Activated naive CD4-positive, alpha-beta T cell treated with anti-CD3 and anti-CD28 coated beads, Interleukin-2, amount 10 ng/mL, durations not matched to agents 7 days and 5 days (primary cell): ENCODE results near the gene CERS6.

Experiments used
- CTCF ChIA-PET: fragments of 350-600 bp; sonication (Branson Sonifier 250); formaldehyde crosslinking; loops from one replicate; lab custom pipeline; 2021; ENCODE audit warnings: antibody characterized with exemption; lab: Charles Lee
- DNase-seq: peaks from one replicate; pipeline ENCODE4 v3.0.0-alpha.2; 2020
- H3K27ac Mint-ChIP-seq: one replicate; pipeline ENCODE4 v1.8.0; 2021; ENCODE audit warnings: mild to moderate bottlenecking, moderate library complexity, mixed read lengths
- H3K27me3 Mint-ChIP-seq: one replicate; pipeline ENCODE4 v1.8.0; 2021; ENCODE audit warnings: mild to moderate bottlenecking, mixed read lengths
- H3K36me3 Mint-ChIP-seq: one replicate; pipeline ENCODE4 v1.8.0; 2021; ENCODE audit warnings: mixed read lengths
- H3K4me1 Mint-ChIP-seq: one replicate; pipeline ENCODE4 v1.8.0; 2021; ENCODE audit warnings: mixed read lengths
- H3K4me3 Mint-ChIP-seq: one replicate; pipeline ENCODE4 v1.8.0; 2021; ENCODE audit warnings: mild to moderate bottlenecking, moderate library complexity, mixed read lengths
- H3K9me3 Mint-ChIP-seq: one replicate; pipeline ENCODE4 v1.8.0; 2021; ENCODE audit warnings: mixed read lengths

CERS6 gene

GRCh38 chr2:168599738-168600137, 143.7 kb downstream of the CERS6 start:
- peaks cover 12% of the 10 kb centered on the region for H3K4me1 Mint-ChIP-seq
- H3K4me3 Mint-ChIP-seq, result no peak overlapping the region
- CTCF ChIA-PET, result no interaction called here
- no peaks in the 10 kb centered on the region for H3K27me3 Mint-ChIP-seq
- H3K9me3 Mint-ChIP-seq, result peaks cover 9% of the 10 kb centered on the region
- DNase-seq, result no peak
- peaks cover 7% of the 10 kb centered on the region for H3K36me3 Mint-ChIP-seq
- H3K27ac Mint-ChIP-seq, result no peak overlapping the region

- Mint-ChIP-seq H3K9me3 (peaks cover 15% of the 10 kb centered on the region), H3K36me3 (peaks cover 12% of the 10 kb centered on the region), H3K27me3 (no peaks in the 10 kb centered on the region), H3K27ac (no peak overlapping the region), H3K4me1 (peaks cover 2% of the 10 kb centered on the region), H3K4me3 (no peak overlapping the region)
- no peak for DNase-seq
- CTCF ChIA-PET, result no interaction called here
Measured at GRCh38 chr2:168600949-168601348, 144.9 kb downstream of the CERS6 start.

GRCh38 chr2:168601741-168602140, 145.7 kb downstream of the CERS6 start:
- no peak for DNase-seq
- CTCF ChIA-PET, result interaction anchor here (0.6 kb wide), 1 partner anchor 25 kb away, joined by 3 read pairs; no protein-coding TSS in a partner anchor
- H3K4me1 Mint-ChIP-seq, result no peaks in the 10 kb centered on the region
- no peaks in the 10 kb centered on the region for H3K27me3 Mint-ChIP-seq
- peaks cover 21% of the 10 kb centered on the region for H3K9me3 Mint-ChIP-seq
- no peak overlapping the region for H3K4me3 Mint-ChIP-seq
- H3K36me3 Mint-ChIP-seq, result peaks cover 20% of the 10 kb centered on the region
- no peak overlapping the region for H3K27ac Mint-ChIP-seq

- Mint-ChIP-seq H3K4me1 (no peaks in the 10 kb centered on the region), H3K27me3 (no peaks in the 10 kb centered on the region), H3K4me3 (no peak overlapping the region), H3K36me3 (peaks cover 20% of the 10 kb centered on the region), H3K27ac (no peak overlapping the region), H3K9me3 (peaks cover 22% of the 10 kb centered on the region)
- DNase-seq, result no peak
- CTCF ChIA-PET, result interaction anchor here (0.5 to 0.6 kb wide), 2 partner anchors 25 to 886 kb away, joined by 3 to 4 read pairs; no protein-coding TSS in a partner anchor
Measured at GRCh38 chr2:168602379-168602778, 146.3 kb downstream of the CERS6 start.

GRCh38 chr2:168602846-168603401, 146.9 kb downstream of the CERS6 start:
- CTCF ChIA-PET, result interaction anchor here (0.5 kb wide), 1 partner anchor 886 kb away, joined by 4 read pairs; no protein-coding TSS in a partner anchor
- Mint-ChIP-seq H3K4me1 (no peaks in the 10 kb centered on the region), H3K9me3 (peaks cover 22% of the 10 kb centered on the region), H3K36me3 (peaks cover 20% of the 10 kb centered on the region), H3K27ac (no peak overlapping the region), H3K27me3 (no peaks in the 10 kb centered on the region), H3K4me3 (no peak overlapping the region)
- no peak for DNase-seq

- Mint-ChIP-seq H3K4me3 (no peak overlapping the region), H3K27me3 (no peaks in the 10 kb centered on the region), H3K27ac (no peak overlapping the region), H3K4me1 (no peaks in the 10 kb centered on the region), H3K36me3 (peaks cover 20% of the 10 kb centered on the region), H3K9me3 (peaks cover 22% of the 10 kb centered on the region)
- DNase-seq, result no peak
- CTCF ChIA-PET, result no interaction called here
Measured at GRCh38 chr2:168603439-168603961, 147.4 kb downstream of the CERS6 start.

- Mint-ChIP-seq H3K27ac (no peak overlapping the region), H3K9me3 (peaks cover 22% of the 10 kb centered on the region), H3K4me1 (no peaks in the 10 kb centered on the region), H3K27me3 (no peaks in the 10 kb centered on the region), H3K36me3 (peaks cover 20% of the 10 kb centered on the region), H3K4me3 (no peak overlapping the region)
- CTCF ChIA-PET, result no interaction called here
- DNase-seq, result no peak
Measured at GRCh38 chr2:168604252-168604651, 148.2 kb downstream of the CERS6 start.

GRCh38 chr2:168607992-168608391, 151.9 kb downstream of the CERS6 start:
- CTCF ChIA-PET, result interaction anchor here (1.0 kb wide), 1 partner anchor 30 kb away, joined by 4 read pairs; no protein-coding TSS in a partner anchor
- peaks cover 16% of the 10 kb centered on the region for H3K4me1 Mint-ChIP-seq
- H3K9me3 Mint-ChIP-seq, result peaks cover 22% of the 10 kb centered on the region
- H3K4me3 Mint-ChIP-seq, result no peak overlapping the region
- peaks cover 27% of the 10 kb centered on the region for H3K36me3 Mint-ChIP-seq
- H3K27ac Mint-ChIP-seq, result no peak overlapping the region
- H3K27me3 Mint-ChIP-seq, result no peaks in the 10 kb centered on the region
- DNase-seq, result no peak

GRCh38 chr2:168608796-168609195, 152.7 kb downstream of the CERS6 start:
- no peak overlapping the region for H3K4me3 Mint-ChIP-seq
- H3K4me1 Mint-ChIP-seq, result peaks cover 16% of the 10 kb centered on the region
- no peaks in the 10 kb centered on the region for H3K27me3 Mint-ChIP-seq
- H3K36me3 Mint-ChIP-seq, result peaks cover 31% of the 10 kb centered on the region
- DNase-seq, result no peak
- CTCF ChIA-PET, result no interaction called here
- H3K9me3 Mint-ChIP-seq, result peaks cover 20% of the 10 kb centered on the region
- no peak overlapping the region for H3K27ac Mint-ChIP-seq

GRCh38 chr2:168611091-168611490, 155.0 kb downstream of the CERS6 start:
- CTCF ChIA-PET, result no interaction called here
- peaks cover 35% of the 10 kb centered on the region for H3K36me3 Mint-ChIP-seq
- DNase-seq, result no peak
- H3K27ac Mint-ChIP-seq, result no peak overlapping the region
- peaks cover 15% of the 10 kb centered on the region for H3K9me3 Mint-ChIP-seq
- H3K4me3 Mint-ChIP-seq, result no peak overlapping the region
- H3K4me1 Mint-ChIP-seq, result peaks cover 16% of the 10 kb centered on the region
- no peaks in the 10 kb centered on the region for H3K27me3 Mint-ChIP-seq

- Mint-ChIP-seq H3K4me1 (peaks cover 18% of the 10 kb centered on the region), H3K4me3 (no peak overlapping the region), H3K27ac (peak overlapping the region; percentile 25), H3K9me3 (peaks cover 8% of the 10 kb centered on the region), H3K27me3 (no peaks in the 10 kb centered on the region), H3K36me3 (peaks cover 28% of the 10 kb centered on the region)
- CTCF ChIA-PET, result no interaction called here
- DNase-seq, result peak; percentile 25
Measured at GRCh38 chr2:168611896-168612650, 156.0 kb downstream of the CERS6 start.

- peaks cover 20% of the 10 kb centered on the region for H3K4me1 Mint-ChIP-seq
- H3K27ac Mint-ChIP-seq, result no peak overlapping the region
Measured at GRCh38 chr2:168612719-168613118, 156.6 kb downstream of the CERS6 start.

GRCh38 chr2:168613551-168613950, 157.5 kb downstream of the CERS6 start:
- Mint-ChIP-seq H3K4me1 (peaks cover 20% of the 10 kb centered on the region), H3K4me3 (no peak overlapping the region), H3K36me3 (peaks cover 28% of the 10 kb centered on the region), H3K9me3 (peaks cover 8% of the 10 kb centered on the region), H3K27ac (no peak overlapping the region), H3K27me3 (no peaks in the 10 kb centered on the region)
- no peak for DNase-seq
- CTCF ChIA-PET, result no interaction called here

More at GRCh38 chr2:168612719-168613118, 156.6 kb downstream of the CERS6 start:
- CTCF ChIA-PET, result no interaction called here
- peaks cover 8% of the 10 kb centered on the region for H3K9me3 Mint-ChIP-seq
- no peaks in the 10 kb centered on the region for H3K27me3 Mint-ChIP-seq
- H3K4me3 Mint-ChIP-seq, result no peak overlapping the region
- DNase-seq, result no peak
- H3K36me3 Mint-ChIP-seq, result peaks cover 28% of the 10 kb centered on the region

- H3K4me3 Mint-ChIP-seq, result no peak overlapping the region
- DNase-seq, result no peak
- H3K27me3 Mint-ChIP-seq, result no peaks in the 10 kb centered on the region
- peaks cover 20% of the 10 kb centered on the region for H3K4me1 Mint-ChIP-seq
- peaks cover 8% of the 10 kb centered on the region for H3K9me3 Mint-ChIP-seq
- H3K36me3 Mint-ChIP-seq, result peaks cover 28% of the 10 kb centered on the region
- CTCF ChIA-PET, result no interaction called here
- H3K27ac Mint-ChIP-seq, result no peak overlapping the region
Measured at GRCh38 chr2:168614172-168615018, 158.3 kb downstream of the CERS6 start.
